ENCODE measurements around the gene NEK8. TPM values are rescaled to one million over a fixed set of nuclear protein-coding genes. Genes with fewer than 3 reads are reported as not detected.
"Not testable (repeated sequence)": the region's sequence is repeated elsewhere in the genome, so short reads cannot be mapped to it uniquely, and the experiment has no call there.

Gene NEK8
- total RNA-seq, 1 donor from 2014 or later = 1.4 TPM

DNA sequence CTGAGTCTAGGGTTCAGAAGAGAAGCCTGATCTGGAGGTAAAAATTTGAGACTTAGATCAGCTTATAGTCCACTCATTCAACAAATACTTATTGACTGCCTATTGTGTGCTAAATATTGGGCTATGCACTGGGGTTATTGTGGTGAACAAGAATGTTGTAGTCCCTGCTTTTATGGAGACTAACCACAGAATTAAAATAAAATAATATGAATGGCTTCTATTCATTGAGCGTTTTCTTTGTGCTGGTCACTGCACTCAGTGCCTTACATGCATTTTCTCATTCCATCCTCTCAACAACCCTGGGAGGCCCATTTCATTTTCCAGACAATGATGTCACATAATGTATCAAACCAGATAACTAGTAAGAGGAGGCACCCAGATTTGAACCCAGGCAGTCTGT is 4.8 kb downstream of the NEK8 start:
- H3K4me3 ChIP-seq = no peak overlapping the region

DNA sequence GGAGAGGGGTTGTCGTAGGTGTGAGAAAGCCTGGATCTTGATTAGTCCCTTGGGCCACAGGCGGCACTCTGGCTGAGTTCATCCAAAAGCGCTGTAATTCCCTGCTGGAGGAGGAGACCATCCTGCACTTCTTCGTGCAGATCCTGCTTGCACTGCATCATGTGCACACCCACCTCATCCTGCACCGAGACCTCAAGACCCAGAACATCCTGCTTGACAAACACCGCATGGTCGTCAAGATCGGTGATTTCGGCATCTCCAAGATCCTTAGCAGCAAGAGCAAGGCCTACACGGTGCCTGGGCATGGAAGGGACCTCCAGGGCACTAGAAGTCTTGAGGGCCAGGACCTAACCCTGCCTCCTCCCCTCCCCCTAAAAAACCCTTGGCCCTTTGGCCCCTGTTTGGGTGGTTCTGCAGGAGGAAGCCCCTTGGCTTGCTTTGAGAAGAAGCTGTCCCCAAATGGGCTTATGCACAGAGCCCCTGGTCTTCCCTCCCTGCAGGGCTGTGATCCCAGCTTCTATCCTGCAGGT is 6.2 kb downstream of the NEK8 start:
- intact Hi-C loops (cut with micrococcal nuclease) = no loop called here
- DNase-seq = no peak

More for the DNA sequence above, 4.8 kb downstream of the NEK8 start:
- intact Hi-C loops (cut with micrococcal nuclease) = no loop called here
- Histone ChIP-seq H3K27ac (replicated peaks) (no peak overlapping the region), H3K36me3 (no peaks in the 10 kb centered on the region), H3K4me1 (peaks cover 11% of the 10 kb centered on the region), H3K27me3 (ENCODE audit: low read depth) (no peaks in the 10 kb centered on the region), H3K9me3 (replicated peaks) (no peaks in the 10 kb centered on the region)
- TF ChIP-seq, protein P1, sequence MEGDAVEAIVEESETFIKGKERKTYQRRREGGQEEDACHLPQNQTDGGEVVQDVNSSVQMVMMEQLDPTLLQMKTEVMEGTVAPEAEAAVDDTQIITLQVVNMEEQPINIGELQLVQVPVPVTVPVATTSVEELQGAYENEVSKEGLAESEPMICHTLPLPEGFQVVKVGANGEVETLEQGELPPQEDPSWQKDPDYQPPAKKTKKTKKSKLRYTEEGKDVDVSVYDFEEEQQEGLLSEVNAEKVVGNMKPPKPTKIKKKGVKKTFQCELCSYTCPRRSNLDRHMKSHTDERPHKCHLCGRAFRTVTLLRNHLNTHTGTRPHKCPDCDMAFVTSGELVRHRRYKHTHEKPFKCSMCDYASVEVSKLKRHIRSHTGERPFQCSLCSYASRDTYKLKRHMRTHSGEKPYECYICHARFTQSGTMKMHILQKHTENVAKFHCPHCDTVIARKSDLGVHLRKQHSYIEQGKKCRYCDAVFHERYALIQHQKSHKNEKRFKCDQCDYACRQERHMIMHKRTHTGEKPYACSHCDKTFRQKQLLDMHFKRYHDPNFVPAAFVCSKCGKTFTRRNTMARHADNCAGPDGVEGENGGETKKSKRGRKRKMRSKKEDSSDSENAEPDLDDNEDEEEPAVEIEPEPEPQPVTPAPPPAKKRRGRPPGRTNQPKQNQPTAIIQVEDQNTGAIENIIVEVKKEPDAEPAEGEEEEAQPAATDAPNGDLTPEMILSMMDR (IDR thresholded peaks at IDR 0.05; ENCODE audit: borderline replicate concordance) = no peak
- DNase-seq = no peak

DNA sequence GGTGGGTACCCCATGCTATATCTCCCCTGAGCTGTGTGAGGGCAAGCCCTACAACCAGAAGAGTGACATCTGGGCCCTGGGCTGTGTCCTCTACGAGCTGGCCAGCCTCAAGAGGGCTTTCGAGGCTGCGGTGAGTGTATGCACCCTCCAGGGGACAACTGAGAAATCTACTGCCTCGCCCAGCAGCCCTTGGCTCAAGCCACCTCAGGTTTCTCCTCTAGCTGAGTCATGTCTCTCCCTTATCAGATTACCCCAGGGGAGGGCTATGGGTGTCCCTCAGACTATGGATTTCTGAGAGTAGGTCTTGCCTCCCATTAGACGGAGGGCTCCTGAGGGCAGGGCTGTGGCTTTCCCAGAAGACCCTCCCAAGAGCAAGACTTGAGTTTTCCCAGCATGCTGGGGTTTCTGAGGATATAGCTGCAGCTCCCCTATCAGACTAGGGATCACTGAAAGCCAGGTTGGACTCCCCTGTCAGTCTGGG is 6.7 kb downstream of the NEK8 start:
- no peak overlapping the region for H3K27ac ChIP-seq (replicated peaks)
- H3K36me3 ChIP-seq = no peaks in the 10 kb centered on the region
- intact Hi-C loops (cut with micrococcal nuclease) = no loop called here
- TF ChIP-seq, protein P1 (IDR thresholded peaks at IDR 0.05; ENCODE audit: borderline replicate concordance) = no peak
- DNase-seq = no peak
- H3K4me1 ChIP-seq = no peaks in the 10 kb centered on the region
- no peaks in the 10 kb centered on the region for H3K27me3 ChIP-seq (ENCODE audit: low read depth)
- no peak overlapping the region for H3K4me3 ChIP-seq
- no peaks in the 10 kb centered on the region for H3K9me3 ChIP-seq (replicated peaks)

More for the DNA sequence above, 6.2 kb downstream of the NEK8 start:
- H3K36me3 ChIP-seq = no peaks in the 10 kb centered on the region
- no peak overlapping the region for H3K4me3 ChIP-seq
- TF ChIP-seq, protein P1 (IDR thresholded peaks at IDR 0.05; ENCODE audit: borderline replicate concordance) = no peak
- no peak overlapping the region for H3K27ac ChIP-seq (replicated peaks)
- no peaks in the 10 kb centered on the region for H3K27me3 ChIP-seq (ENCODE audit: low read depth)
- no peaks in the 10 kb centered on the region for H3K4me1 ChIP-seq
- no peaks in the 10 kb centered on the region for H3K9me3 ChIP-seq (replicated peaks)

DNA sequence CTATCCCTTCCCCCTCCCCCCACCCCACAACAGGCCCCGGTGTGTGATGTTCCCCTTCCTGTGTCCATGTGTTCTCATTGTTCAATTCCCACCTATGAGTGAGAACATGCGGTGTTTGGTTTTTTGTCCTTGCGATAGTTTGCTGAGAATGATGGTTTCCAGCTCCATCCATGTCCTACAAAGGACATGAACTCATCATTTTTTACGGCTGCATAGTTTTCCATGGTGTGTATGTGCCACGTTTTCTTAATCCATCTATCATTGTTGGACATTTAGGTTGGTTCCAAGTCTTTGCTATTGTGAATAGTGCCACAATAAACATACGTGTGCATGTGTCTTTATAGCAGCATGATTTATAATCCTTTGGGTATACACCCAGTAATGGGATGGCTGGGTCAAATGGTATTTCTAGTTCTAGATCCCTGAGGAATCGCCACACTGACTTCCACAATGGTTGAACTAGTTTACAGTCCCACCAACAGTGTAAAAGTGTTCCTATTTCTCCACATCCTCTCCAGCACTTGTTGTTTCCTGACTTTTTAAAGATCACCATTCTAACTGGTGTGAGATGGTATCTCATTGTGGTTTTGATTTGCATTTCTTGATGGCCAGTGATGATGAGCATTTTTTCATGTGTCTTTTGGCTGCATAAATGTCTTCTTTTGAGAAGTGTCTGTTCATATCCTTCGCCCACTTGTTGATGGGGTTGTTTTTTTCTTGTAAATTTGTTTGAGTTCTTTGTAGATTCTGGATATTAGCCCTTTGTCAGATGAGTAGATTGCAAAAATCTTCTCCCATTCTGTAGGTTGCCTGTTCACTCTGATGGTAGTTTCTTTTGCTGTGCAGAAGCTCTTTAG is 7.6 kb downstream of the NEK8 start:
- DNase-seq; H3K27ac ChIP-seq (replicated peaks); H3K4me3 ChIP-seq; intact Hi-C loops (cut with micrococcal nuclease); H3K9me3 ChIP-seq (replicated peaks); H3K4me1 ChIP-seq; H3K36me3 ChIP-seq; H3K27me3 ChIP-seq (ENCODE audit: low read depth): not testable (repeated sequence)

DNA sequence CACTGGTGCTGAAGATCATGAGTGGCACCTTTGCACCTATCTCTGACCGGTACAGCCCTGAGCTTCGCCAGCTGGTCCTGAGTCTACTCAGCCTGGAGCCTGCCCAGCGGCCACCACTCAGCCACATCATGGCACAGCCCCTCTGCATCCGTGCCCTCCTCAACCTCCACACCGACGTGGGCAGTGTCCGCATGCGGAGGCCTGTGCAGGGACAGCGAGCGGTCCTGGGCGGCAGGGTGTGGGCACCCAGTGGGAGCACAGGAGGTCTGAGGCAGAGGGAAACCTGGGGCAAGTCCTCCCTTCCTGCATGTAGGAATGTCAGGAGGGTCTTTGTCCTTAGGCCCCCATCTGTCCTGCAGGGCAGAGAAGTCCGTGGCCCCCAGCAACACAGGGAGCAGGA is 8.7 kb downstream of the NEK8 start:
- Histone ChIP-seq H3K27ac (replicated peaks) (no peak overlapping the region), H3K4me1 (no peaks in the 10 kb centered on the region), H3K27me3 (ENCODE audit: low read depth) (no peaks in the 10 kb centered on the region), H3K4me3 (no peak overlapping the region), H3K9me3 (replicated peaks) (no peaks in the 10 kb centered on the region), H3K36me3 (no peaks in the 10 kb centered on the region)
- intact Hi-C loops (cut with micrococcal nuclease) = no loop called here
- DNase-seq = no peak
- TF ChIP-seq, protein P1 (IDR thresholded peaks at IDR 0.05; ENCODE audit: borderline replicate concordance) = no peak

All from left ventricle myocardium inferior (tissue), 1 donor.